HCT116 (cell line): Measurements from ENCODE around the gene ZNF579. TPM values are rescaled to one million over a fixed set of nuclear protein-coding genes. Genes with fewer than 3 reads are reported as not detected.

Experiments used
- ATAC-seq: fragments of 200-7000 bp; cut with Tn5 transposase; 2 replicates; pipeline ENCODE4 v1.9.1; 2020; ENCODE audit warnings: mild to moderate bottlenecking, moderate library complexity
- BruUV-seq: library from RNA; stranded (reverse); fragments of 400-500 nt; replicated peaks from 2 replicates; lab custom pipeline; 2021; lab: Mats Ljungman, UMichigan
- CTCF ChIA-PET: fragments of 300-600 bp; sonication (Branson Sonifier 250); formaldehyde crosslinking; loops from one replicate; lab custom pipeline; 2021; ENCODE audit warnings: antibody characterized with exemption; lab: Charles Lee
- POLR2A ChIA-PET: fragments of 300-600, 350-600 bp; sonication (Branson Sonifier 250); formaldehyde crosslinking; loops from one replicate; lab custom pipeline; 2021; ENCODE audit warnings: antibody characterized with exemption; lab: Charles Lee
- RAD21 ChIA-PET, 2 experiments: fragments of 300-600 bp; sonication (Branson Sonifier 250); formaldehyde crosslinking; loops; one replicate each; lab custom pipeline; 2023; ENCODE audit warnings: low total read pairs in 2 of 2; ENCODE audit not compliant: uncharacterized antibody in 2 of 2, unreplicated experiment in 2 of 2, low non-redundant PET in 1 of 2; lab: Charles Lee
- DNase-seq: peaks from one replicate; pipeline ENCODE4 v3.0.0-alpha.2; 2010; ENCODE audit warnings: low read depth, low spot score
- H2AFZ ChIP-seq: fragments of 200-600 bp; shearing (Covaris generic), sonication (generic); 2 replicates; pipeline ENCODE4 v1.6.1; 2017; ENCODE audit warnings: low read depth, mixed run types, mixed read lengths, antibody characterized with exemption, low read length; ENCODE audit not compliant: poor library complexity, severe bottlenecking
- H3K27ac ChIP-seq: 2 replicates; pipeline ENCODE4 v1.5.1; 2012; ENCODE audit warnings: low read depth, low read length
- H3K27me3 ChIP-seq: fragments of 200-600 bp; sonication (generic); 2 replicates; pipeline ENCODE4 v1.6.1; 2016; ENCODE audit warnings: mixed run types, low read length, mixed read lengths; ENCODE audit not compliant: insufficient read depth
- H3K36me3 ChIP-seq, 2 experiments: fragments of 200-500 bp in 1 of 2; fragments of 200-600 bp in 1 of 2; sonication (Bioruptor generic) in 1 of 2; sonication (generic) in 1 of 2; 2 replicates each; pipeline versions ENCODE4 v1.5.1 to v1.6.1; 2014 to 2016; ENCODE audit warnings: low read length in 2 of 2, inconsistent platforms in 1 of 2, mixed read lengths in 1 of 2, mixed run types in 1 of 2; ENCODE audit not compliant: insufficient read depth in 2 of 2, control insufficient read depth in 1 of 2
- H3K4me1 ChIP-seq, 2 experiments: fragments of 200-600 bp in 1 of 2; sonication (generic) in 1 of 2; 2 replicates each; pipeline versions ENCODE4 v1.5.1 to v1.6.1; 2012 to 2017; ENCODE audit warnings: low read length in 2 of 2, inconsistent platforms in 1 of 2, mild to moderate bottlenecking in 1 of 2, mixed read lengths in 1 of 2, mixed run types in 1 of 2, moderate library complexity in 1 of 2; ENCODE audit not compliant: insufficient read depth in 2 of 2, control insufficient read depth in 1 of 2
- H3K4me2 ChIP-seq: fragments of 200-600 bp; sonication (generic); 2 replicates; pipeline ENCODE4 v1.6.1; 2017; ENCODE audit warnings: mixed run types, low read length, mixed read lengths
- H3K4me3 ChIP-seq, 2 experiments: fragments of 200-600 bp in 1 of 2; sonication (generic) in 1 of 2; replicated peaks in 1 of 2; 2 replicates each; pipeline ENCODE4 v1.5.1; 2011 to 2016; ENCODE audit warnings: low read length in 2 of 2, control low read depth in 1 of 2, low read depth in 1 of 2, mild to moderate bottlenecking in 1 of 2, mixed read lengths in 1 of 2, mixed run types in 1 of 2
- H3K79me2 ChIP-seq: fragments of 200-600 bp; sonication (generic); 2 replicates; pipeline ENCODE4 v1.6.1; 2017; ENCODE audit warnings: mild to moderate bottlenecking, mixed run types, low read length, moderate library complexity, mixed read lengths; ENCODE audit not compliant: insufficient read depth
- H3K9ac ChIP-seq: fragments of 200-600 bp; sonication (generic); 2 replicates; pipeline ENCODE4 v1.6.1; 2016; ENCODE audit warnings: low read length, mixed read lengths
- H3K9me2 ChIP-seq: fragments of 200-600 bp; sonication (generic), shearing (Covaris generic); 2 replicates; pipeline ENCODE4 v1.6.1; 2017; ENCODE audit warnings: mixed run types, mild to moderate bottlenecking, moderate library complexity; ENCODE audit not compliant: insufficient read depth
- H3K9me3 ChIP-seq, 2 experiments: fragments of 200-500 bp in 1 of 2; fragments of 200-600 bp in 1 of 2; sonication (Bioruptor generic) in 1 of 2; sonication (generic) in 1 of 2; 2 replicates each; pipeline ENCODE4 v1.6.1; 2014 to 2017; ENCODE audit warnings: low read length in 2 of 2, mixed read lengths in 2 of 2, inconsistent platforms in 1 of 2, low read depth in 1 of 2, mild to moderate bottlenecking in 1 of 2, mixed run types in 1 of 2, moderate library complexity in 1 of 2; ENCODE audit not compliant: control insufficient read depth in 1 of 2, insufficient read depth in 1 of 2
- H4K20me1 ChIP-seq: fragments of 200-600 bp; sonication (generic), shearing (Covaris generic); 2 replicates; pipeline ENCODE4 v1.6.1; 2017; ENCODE audit warnings: mixed run types, mild to moderate bottlenecking, moderate library complexity; ENCODE audit not compliant: insufficient read depth
- CBX3 ChIP-seq: IDR thresholded peaks from 2 replicates; pipeline ENCODE4 v1.6.1; 2012; ENCODE audit warnings: low read depth
- EGR1 ChIP-seq: IDR thresholded peaks from 2 replicates; pipeline ENCODE4 v1.6.1; 2012; ENCODE audit warnings: low read depth
- ELF1 ChIP-seq: IDR thresholded peaks from 2 replicates; pipeline ENCODE4 v1.6.1; 2012; ENCODE audit warnings: low read depth, borderline replicate concordance
- EZH2phosphoT487 ChIP-seq: fragments of 200-600 bp; IDR thresholded peaks from 2 replicates; pipeline ENCODE4 v1.6.1; 2018; ENCODE audit warnings: antibody characterized with exemption, borderline replicate concordance
- FOSL1 ChIP-seq: IDR thresholded peaks from 2 replicates; pipeline ENCODE4 v1.6.1; 2012; ENCODE audit warnings: low read depth
- JUND ChIP-seq: IDR thresholded peaks from 2 replicates; pipeline ENCODE4 v1.6.1; 2012
- POLR2AphosphoS5 ChIP-seq: IDR thresholded peaks from 2 replicates; pipeline ENCODE4 v1.6.1; 2011; ENCODE audit warnings: mild to moderate bottlenecking, low read depth, low read length, moderate library complexity
- RAD21 ChIP-seq: IDR thresholded peaks from 2 replicates; pipeline ENCODE4 v1.6.1; 2012; ENCODE audit warnings: low read depth, mild to moderate bottlenecking
- SIN3A ChIP-seq: IDR thresholded peaks from 2 replicates; pipeline ENCODE4 v1.6.1; 2012; ENCODE audit warnings: low read depth
- SP1 ChIP-seq: IDR thresholded peaks from 2 replicates; pipeline ENCODE4 v1.6.1; 2012; ENCODE audit warnings: low read depth
- SRF ChIP-seq: IDR thresholded peaks from 2 replicates; pipeline ENCODE4 v1.6.1; 2012; ENCODE audit warnings: low read depth
- TCF7L2 ChIP-seq: IDR thresholded peaks from 2 replicates; pipeline ENCODE4 v1.7.0; 2011; ENCODE audit warnings: borderline replicate concordance, inconsistent platforms; ENCODE audit not compliant: insufficient read depth, insufficient read length; ENCODE audit errors: extremely low read depth
- ZNF274 ChIP-seq: fragments of 200-500 bp; sonication (Bioruptor generic); IDR thresholded peaks from 2 replicates; pipeline ENCODE4 v1.6.1; 2014; ENCODE audit warnings: mild to moderate bottlenecking, low read depth, low read length, inconsistent platforms
- intact Hi-C: fragments of 100-400 bp; cut with micrococcal nuclease; formaldehyde crosslinking; loops from 2 replicates; pipeline ENCODE4 v1.10.0; 2022
- total RNA-seq: library from RNA; stranded (reverse); gene quantifications from one replicate; pipeline ENCODE4 v1.2.1, GENCODE V29; 2021; ENCODE audit not compliant: unreplicated experiment
- TF ChIP-seq, protein P1 (sequence below): IDR thresholded peaks from 2 replicates; pipeline ENCODE4 v1.6.1; 2011; ENCODE audit warnings: mild to moderate bottlenecking, low read length, moderate library complexity; ENCODE audit not compliant: insufficient replicate concordance; ENCODE audit errors: extremely low read depth
- TF ChIP-seq, protein P2 (sequence below): IDR thresholded peaks from 2 replicates; pipeline ENCODE4 v1.6.1; 2012
- TF ChIP-seq, protein P3 (sequence below): IDR thresholded peaks from 2 replicates; pipeline ENCODE4 v1.6.1; 2012
- TF ChIP-seq, protein P4 (sequence below), 3 experiments: fragments of 200-600 bp in 1 of 3; sonication (generic) in 1 of 3; IDR thresholded peaks in 2 of 3; conservative IDR thresholded peaks in 1 of 3; 2 replicates each; pipeline ENCODE4 v1.5.1; 2012 to 2017; ENCODE audit warnings: low read depth in 2 of 3, low read length in 2 of 3, antibody characterized with exemption in 1 of 3, borderline replicate concordance in 1 of 3, control low read depth in 1 of 3, mild to moderate bottlenecking in 1 of 3, mixed read lengths in 1 of 3, mixed run types in 1 of 3, moderate library complexity in 1 of 3; ENCODE audit not compliant: insufficient read depth in 1 of 3
- TF ChIP-seq, protein P5 (sequence below): IDR thresholded peaks from 2 replicates; pipeline ENCODE4 v1.6.1; 2012; ENCODE audit warnings: low read depth

ZNF579 gene
- total RNA-seq, 1 experiment from 2014 or later = 24.1 TPM

DNA sequence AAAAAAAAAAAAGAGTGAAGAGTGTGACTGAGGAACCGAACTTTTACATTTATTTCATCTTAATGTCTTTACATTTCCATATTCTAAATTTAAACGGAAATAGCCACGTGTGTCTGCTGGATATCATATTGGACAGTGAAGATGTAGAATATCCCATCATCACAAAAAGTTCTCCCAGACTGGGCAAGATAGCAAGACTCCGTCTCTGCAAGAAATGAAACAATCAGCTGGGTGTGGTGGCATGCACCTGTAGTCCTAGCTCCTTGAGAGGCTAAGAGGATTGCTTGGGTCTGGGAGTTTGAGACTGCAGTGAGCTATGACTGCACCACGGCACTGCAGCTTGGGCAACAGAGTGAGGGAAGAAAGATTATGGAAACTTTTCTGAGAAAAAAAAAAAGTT lies 3.9 kb downstream of the ZNF579 start:
- H3K27ac ChIP-seq = no peak overlapping the region
- H3K79me2 ChIP-seq = peaks cover 16% of the 10 kb centered on the region
- POLR2A ChIA-PET = no interaction called here
- peaks cover 7 to 14% of the 10 kb centered on the region in 2 experiments; a peak in 3 of 4 replicates for H3K4me1 ChIP-seq
- intact Hi-C loops = no loop called here
- CTCF ChIA-PET = no interaction called here
- H3K4me2 ChIP-seq = no peak overlapping the region
- no TSS peak for BruUV-seq
- H4K20me1 ChIP-seq = no peaks in the 10 kb centered on the region
- no peaks in the 10 kb centered on the region for H3K9me3 ChIP-seq
- H3K9me2 ChIP-seq = no peaks in the 10 kb centered on the region
- no peaks in the 10 kb centered on the region; a peak in 2 of 4 replicates for H3K36me3 ChIP-seq
- no peaks in the 10 kb centered on the region for H3K27me3 ChIP-seq
- no peak overlapping the region for H3K9ac ChIP-seq
- RAD21 ChIA-PET = no interaction called here
- no peak overlapping the region for H2AFZ ChIP-seq
- DNase-seq (no peak), ATAC-seq (no peak)
- no peak overlapping the region for H3K4me3 ChIP-seq
- TF ChIP-seq FOSL1 (no peak), SIN3A (no peak), CBX3 (no peak), EZH2phosphoT487 (no peak), ZNF274 (no peak), POLR2AphosphoS5 (no peak), SRF (no peak), SP1 (no peak), JUND (no peak), ELF1 (no peak), TCF7L2 (no peak), EGR1 (no peak), RAD21 (no peak)
- TF ChIP-seq, protein P1, sequence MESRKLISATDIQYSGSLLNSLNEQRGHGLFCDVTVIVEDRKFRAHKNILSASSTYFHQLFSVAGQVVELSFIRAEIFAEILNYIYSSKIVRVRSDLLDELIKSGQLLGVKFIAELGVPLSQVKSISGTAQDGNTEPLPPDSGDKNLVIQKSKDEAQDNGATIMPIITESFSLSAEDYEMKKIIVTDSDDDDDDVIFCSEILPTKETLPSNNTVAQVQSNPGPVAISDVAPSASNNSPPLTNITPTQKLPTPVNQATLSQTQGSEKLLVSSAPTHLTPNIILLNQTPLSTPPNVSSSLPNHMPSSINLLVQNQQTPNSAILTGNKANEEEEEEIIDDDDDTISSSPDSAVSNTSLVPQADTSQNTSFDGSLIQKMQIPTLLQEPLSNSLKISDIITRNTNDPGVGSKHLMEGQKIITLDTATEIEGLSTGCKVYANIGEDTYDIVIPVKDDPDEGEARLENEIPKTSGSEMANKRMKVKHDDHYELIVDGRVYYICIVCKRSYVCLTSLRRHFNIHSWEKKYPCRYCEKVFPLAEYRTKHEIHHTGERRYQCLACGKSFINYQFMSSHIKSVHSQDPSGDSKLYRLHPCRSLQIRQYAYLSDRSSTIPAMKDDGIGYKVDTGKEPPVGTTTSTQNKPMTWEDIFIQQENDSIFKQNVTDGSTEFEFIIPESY = no peak
- TF ChIP-seq, protein P2, sequence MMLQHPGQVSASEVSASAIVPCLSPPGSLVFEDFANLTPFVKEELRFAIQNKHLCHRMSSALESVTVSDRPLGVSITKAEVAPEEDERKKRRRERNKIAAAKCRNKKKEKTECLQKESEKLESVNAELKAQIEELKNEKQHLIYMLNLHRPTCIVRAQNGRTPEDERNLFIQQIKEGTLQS = no peak
- TF ChIP-seq, protein P3, sequence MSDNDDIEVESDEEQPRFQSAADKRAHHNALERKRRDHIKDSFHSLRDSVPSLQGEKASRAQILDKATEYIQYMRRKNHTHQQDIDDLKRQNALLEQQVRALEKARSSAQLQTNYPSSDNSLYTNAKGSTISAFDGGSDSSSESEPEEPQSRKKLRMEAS = no peak
- TF ChIP-seq, protein P4, sequence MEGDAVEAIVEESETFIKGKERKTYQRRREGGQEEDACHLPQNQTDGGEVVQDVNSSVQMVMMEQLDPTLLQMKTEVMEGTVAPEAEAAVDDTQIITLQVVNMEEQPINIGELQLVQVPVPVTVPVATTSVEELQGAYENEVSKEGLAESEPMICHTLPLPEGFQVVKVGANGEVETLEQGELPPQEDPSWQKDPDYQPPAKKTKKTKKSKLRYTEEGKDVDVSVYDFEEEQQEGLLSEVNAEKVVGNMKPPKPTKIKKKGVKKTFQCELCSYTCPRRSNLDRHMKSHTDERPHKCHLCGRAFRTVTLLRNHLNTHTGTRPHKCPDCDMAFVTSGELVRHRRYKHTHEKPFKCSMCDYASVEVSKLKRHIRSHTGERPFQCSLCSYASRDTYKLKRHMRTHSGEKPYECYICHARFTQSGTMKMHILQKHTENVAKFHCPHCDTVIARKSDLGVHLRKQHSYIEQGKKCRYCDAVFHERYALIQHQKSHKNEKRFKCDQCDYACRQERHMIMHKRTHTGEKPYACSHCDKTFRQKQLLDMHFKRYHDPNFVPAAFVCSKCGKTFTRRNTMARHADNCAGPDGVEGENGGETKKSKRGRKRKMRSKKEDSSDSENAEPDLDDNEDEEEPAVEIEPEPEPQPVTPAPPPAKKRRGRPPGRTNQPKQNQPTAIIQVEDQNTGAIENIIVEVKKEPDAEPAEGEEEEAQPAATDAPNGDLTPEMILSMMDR (IDR thresholded peaks at IDR 0.05 in 2 of 3, conservative IDR thresholded peaks at IDR 0.05 in 1 of 3; ENCODE audit: borderline replicate concordance in 1 of 3, insufficient read depth in 1 of 3, low read depth in 2 of 3, low read length in 2 of 3) = no peak
- TF ChIP-seq, protein P5, sequence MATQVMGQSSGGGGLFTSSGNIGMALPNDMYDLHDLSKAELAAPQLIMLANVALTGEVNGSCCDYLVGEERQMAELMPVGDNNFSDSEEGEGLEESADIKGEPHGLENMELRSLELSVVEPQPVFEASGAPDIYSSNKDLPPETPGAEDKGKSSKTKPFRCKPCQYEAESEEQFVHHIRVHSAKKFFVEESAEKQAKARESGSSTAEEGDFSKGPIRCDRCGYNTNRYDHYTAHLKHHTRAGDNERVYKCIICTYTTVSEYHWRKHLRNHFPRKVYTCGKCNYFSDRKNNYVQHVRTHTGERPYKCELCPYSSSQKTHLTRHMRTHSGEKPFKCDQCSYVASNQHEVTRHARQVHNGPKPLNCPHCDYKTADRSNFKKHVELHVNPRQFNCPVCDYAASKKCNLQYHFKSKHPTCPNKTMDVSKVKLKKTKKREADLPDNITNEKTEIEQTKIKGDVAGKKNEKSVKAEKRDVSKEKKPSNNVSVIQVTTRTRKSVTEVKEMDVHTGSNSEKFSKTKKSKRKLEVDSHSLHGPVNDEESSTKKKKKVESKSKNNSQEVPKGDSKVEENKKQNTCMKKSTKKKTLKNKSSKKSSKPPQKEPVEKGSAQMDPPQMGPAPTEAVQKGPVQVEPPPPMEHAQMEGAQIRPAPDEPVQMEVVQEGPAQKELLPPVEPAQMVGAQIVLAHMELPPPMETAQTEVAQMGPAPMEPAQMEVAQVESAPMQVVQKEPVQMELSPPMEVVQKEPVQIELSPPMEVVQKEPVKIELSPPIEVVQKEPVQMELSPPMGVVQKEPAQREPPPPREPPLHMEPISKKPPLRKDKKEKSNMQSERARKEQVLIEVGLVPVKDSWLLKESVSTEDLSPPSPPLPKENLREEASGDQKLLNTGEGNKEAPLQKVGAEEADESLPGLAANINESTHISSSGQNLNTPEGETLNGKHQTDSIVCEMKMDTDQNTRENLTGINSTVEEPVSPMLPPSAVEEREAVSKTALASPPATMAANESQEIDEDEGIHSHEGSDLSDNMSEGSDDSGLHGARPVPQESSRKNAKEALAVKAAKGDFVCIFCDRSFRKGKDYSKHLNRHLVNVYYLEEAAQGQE = no peak
